Ramos (cell line): ENCODE results near the gene ASTN2.
"Not testable (repeated sequence)": the region's sequence is repeated elsewhere in the genome, so short reads cannot be mapped to it uniquely, and the experiment has no call there.

Source experiments
- in situ Hi-C: fragments of 300-500 bp; cut with MboI; formaldehyde crosslinking; loops from one replicate; pipeline ENCODE4 v1.14.3; 2022; ENCODE audit warnings: low sequenced_read_pairs; ENCODE audit not compliant: unreplicated experiment

ASTN2 gene

GRCh38 chr9:116700279-116700678, 714.6 kb downstream of the ASTN2 start:
- in situ Hi-C loops, result no loop called here

- in situ Hi-C loops, result no loop called here
Measured at GRCh38 chr9:116697887-116698286, 717.0 kb downstream of the ASTN2 start.

GRCh38 chr9:116697362-116697761, 717.5 kb downstream of the ASTN2 start:
- in situ Hi-C loops, result no loop called here

- in situ Hi-C loops, result no loop called here
Measured at GRCh38 chr9:116695438-116695837, 719.4 kb downstream of the ASTN2 start.

GRCh38 chr9:116694785-116695291, 720.0 kb downstream of the ASTN2 start:
- in situ Hi-C loops, result no loop called here

GRCh38 chr9:116693233-116693731, 721.6 kb downstream of the ASTN2 start:
- in situ Hi-C loops, result no loop called here

GRCh38 chr9:116692616-116693015, 722.2 kb downstream of the ASTN2 start:
- in situ Hi-C loops, result no loop called here

- in situ Hi-C loops, result no loop called here
Measured at GRCh38 chr9:116691607-116692006, 723.2 kb downstream of the ASTN2 start.

GRCh38 chr9:116690805-116691204, 724.1 kb downstream of the ASTN2 start:
- in situ Hi-C loops, result not testable (repeated sequence)

- in situ Hi-C loops, result no loop called here
Measured at GRCh38 chr9:116689486-116690032, 725.3 kb downstream of the ASTN2 start.

- in situ Hi-C loops, result no loop called here
Measured at GRCh38 chr9:116688806-116689485, 725.9 kb downstream of the ASTN2 start.

- in situ Hi-C loops, result no loop called here
Measured at GRCh38 chr9:116687754-116688135, 727.1 kb downstream of the ASTN2 start.

GRCh38 chr9:116687074-116687753, 727.6 kb downstream of the ASTN2 start, which contains the start of gene TRIM32:
Gene TRIM32 (plus strand): TSS chr9:116687305. CDS start chr9:116697743, 10,438 bp downstream.
- in situ Hi-C loops, result no loop called here

GRCh38 chr9:116686693-116687073, 728.2 kb downstream of the ASTN2 start:
- in situ Hi-C loops, result no loop called here

GRCh38 chr9:116686135-116686534, 728.7 kb downstream of the ASTN2 start:
- in situ Hi-C loops, result no loop called here

GRCh38 chr9:116685166-116685565, 729.7 kb downstream of the ASTN2 start:
- in situ Hi-C loops, result no loop called here

GRCh38 chr9:116683535-116683934, 731.3 kb downstream of the ASTN2 start:
- in situ Hi-C loops, result no loop called here

GRCh38 chr9:116674210-116674980, 740.5 kb downstream of the ASTN2 start:
- in situ Hi-C loops, result no loop called here

GRCh38 chr9:116673375-116673774, 741.5 kb downstream of the ASTN2 start:
- in situ Hi-C loops, result no loop called here

GRCh38 chr9:116671605-116672004, 743.3 kb downstream of the ASTN2 start:
- in situ Hi-C loops, result no loop called here
